Inflammatory macrophage (primary cell): ENCODE measurements around the gene NAA35.

Source experiments
- DNase-seq, 2 donors: peaks; one replicate each; pipeline ENCODE4 v3.0.0-alpha.2; 2020 to 2022

Gene NAA35

GRCh38 chr9:86064220-86064619, 123.3 kb downstream of the NAA35 start:
- no peak for DNase-seq

DNA sequence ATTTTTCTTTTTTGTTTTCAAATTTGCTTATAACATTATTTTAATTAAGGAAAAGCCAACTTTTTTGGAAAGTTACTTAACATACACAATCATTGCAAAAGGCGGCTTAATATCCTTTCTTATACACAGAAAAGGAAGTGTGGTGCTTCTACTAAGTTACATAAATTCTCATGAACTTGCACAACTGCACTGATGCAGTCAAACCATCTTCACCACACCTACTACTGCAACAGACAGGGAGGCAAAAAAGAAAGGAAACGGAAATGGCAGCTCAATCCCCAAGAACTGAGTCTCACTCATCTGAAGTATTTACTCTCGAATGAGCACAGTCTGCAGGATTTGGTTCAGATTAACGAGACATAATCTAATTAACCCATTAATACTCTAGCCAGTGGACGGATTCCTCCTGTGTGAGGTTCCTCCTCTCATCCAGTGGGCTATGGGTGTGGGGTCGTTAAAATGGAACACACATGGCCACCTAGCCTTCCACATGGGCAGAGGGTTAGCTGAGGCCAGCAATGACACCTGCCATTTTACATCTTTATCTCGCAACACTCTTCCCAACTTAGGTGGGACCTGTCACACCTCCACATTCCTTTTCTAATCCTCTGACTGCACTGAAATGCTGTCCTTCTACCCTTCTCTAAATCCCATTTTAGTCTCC, 128.4 kb downstream of the NAA35 start:
- peak; percentile 84 to 96 for DNase-seq
